ENCODE results near the gene CEBPG.
A peak's percentile ranks its signal among the peaks of the same experiment; 100 is the strongest.

The CEBPG gene

GRCh38 chr19:33393286-33394005, 19.9 kb downstream of the CEBPG start:
- no peak for DNase-seq (ENCODE audit: low read depth)
- H3K4me3 ChIP-seq (ENCODE audit: low read depth, low read length), result no peak overlapping the region
- TF ChIP-seq POLR2A (IDR thresholded peaks at IDR 0.05; ENCODE audit: extremely low read depth, insufficient read length), result no peak
- TF ChIP-seq CTCF (IDR thresholded peaks at IDR 0.05; ENCODE audit: low read depth, low read length), result no peak
- TF ChIP-seq, protein P1, sequence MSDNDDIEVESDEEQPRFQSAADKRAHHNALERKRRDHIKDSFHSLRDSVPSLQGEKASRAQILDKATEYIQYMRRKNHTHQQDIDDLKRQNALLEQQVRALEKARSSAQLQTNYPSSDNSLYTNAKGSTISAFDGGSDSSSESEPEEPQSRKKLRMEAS (IDR thresholded peaks at IDR 0.05; ENCODE audit: low read depth, low read length), result no peak
- no peak for TF ChIP-seq MYC (IDR thresholded peaks at IDR 0.05; ENCODE audit: low read depth, low read length)

- DNase-seq (ENCODE audit: low read depth), result peak; percentile 83
- no peak for TF ChIP-seq MYC (IDR thresholded peaks at IDR 0.05; ENCODE audit: low read depth, low read length)
- TF ChIP-seq, protein P1 (IDR thresholded peaks at IDR 0.05; ENCODE audit: low read depth, low read length), result peak; percentile 8; the same call in 1 of the 2 replicates
- no peak overlapping the region for H3K4me3 ChIP-seq (ENCODE audit: low read depth, low read length)
Measured at GRCh38 chr19:33394006-33394722, 20.7 kb downstream of the CEBPG start.

DNA sequence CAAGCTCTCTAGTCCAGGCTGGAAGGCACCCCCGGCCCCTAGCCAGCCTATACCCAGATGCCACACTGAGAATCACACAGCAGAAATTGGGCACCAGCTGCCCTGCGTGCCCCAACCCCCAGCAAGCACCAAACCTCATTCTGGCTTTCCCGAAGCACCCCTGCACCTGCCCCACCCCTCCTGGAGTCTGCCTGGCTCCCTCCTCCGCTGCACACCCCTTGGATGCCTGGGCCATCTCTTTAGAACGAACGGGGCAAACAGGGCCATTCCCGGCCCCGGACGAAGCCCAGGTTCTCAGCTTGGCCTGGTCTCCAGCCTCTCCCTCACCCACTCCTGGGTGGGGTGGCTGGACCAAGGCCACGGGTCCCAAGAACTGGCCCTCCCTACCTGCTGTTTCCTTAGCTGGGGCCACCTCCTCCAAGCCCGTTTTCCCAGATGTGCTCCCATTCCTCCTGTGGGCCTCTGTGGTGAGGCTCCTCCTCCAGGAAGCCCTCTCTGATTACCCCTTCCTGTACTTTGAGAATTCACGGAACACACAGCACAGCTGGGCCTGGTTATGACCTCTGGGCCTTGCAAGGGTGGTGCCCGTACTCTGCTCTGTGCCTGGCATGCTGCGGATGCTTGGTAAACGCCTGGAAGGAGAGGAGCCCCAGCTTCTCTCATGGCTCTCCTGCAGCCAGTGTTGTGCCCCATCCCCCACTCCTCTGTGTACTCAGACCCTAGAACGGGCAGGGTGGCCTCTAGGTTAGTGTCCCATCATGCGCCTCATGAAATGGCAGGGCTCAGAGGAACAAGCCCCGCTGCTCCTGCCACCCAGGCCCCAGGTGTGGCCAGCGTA, 21.4 kb downstream of the CEBPG start:
- H3K4me3 ChIP-seq (ENCODE audit: low read depth, low read length), result no peak overlapping the region
- TF ChIP-seq MYC (IDR thresholded peaks at IDR 0.05; ENCODE audit: low read depth, low read length) (no peak), CTCF (IDR thresholded peaks at IDR 0.05; ENCODE audit: low read depth, low read length) (no peak), POLR2A (IDR thresholded peaks at IDR 0.05; ENCODE audit: extremely low read depth, insufficient read length) (no peak)
- TF ChIP-seq, protein P1 (IDR thresholded peaks at IDR 0.05; ENCODE audit: low read depth, low read length), result no peak
- DNase-seq (ENCODE audit: low read depth), result no peak

DNA sequence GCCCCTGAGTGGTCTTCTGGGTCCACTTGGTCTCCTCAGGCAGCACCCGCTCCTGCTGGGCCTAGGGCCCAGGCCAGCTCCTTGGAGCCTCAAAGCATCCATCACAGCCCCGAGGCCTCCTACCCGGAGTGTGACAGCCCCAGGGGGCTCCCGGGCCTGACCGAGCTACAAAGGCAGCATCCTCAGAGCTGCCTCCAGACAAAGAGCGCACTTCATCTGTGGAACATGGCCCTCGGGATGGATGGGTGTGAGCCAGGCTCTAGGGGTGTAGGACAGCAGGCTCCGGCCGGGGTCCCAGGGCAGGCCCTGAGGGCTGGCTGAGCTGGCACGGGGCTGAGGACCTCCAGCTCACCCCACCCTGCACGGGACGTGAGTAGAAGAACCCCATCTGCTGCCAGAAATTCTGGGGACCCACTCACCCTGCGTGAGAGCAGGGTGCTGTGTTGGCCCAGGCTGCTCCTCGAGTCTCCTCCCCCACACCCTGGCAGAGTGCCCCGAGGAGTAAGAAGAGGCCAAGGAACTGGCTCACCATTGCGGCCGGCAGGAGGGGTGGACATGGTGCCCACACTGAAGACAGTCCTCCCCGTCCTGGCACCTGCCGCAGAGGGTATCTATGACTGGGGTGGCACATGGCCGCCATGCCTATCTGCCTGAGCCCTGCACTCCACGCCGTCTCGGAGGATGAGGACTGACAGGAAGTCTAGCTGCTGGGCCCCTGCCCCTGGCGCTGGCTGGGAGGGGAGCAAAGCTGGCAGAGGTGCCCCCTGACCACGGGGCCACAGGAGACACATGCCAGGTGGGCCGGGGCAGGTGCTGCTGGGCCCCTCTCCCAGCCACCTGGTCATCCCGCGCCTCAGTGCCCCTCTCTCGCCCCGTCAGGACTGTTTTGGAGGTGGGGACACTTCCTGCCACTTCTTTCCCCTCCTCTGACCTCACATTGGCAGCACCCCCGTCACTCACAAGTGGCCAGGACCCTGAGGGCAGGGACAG, 22.3 kb downstream of the CEBPG start:
- H3K4me3 ChIP-seq (ENCODE audit: low read depth, low read length), result no peak overlapping the region
- TF ChIP-seq MYC (IDR thresholded peaks at IDR 0.05; ENCODE audit: low read depth, low read length), result no peak
- TF ChIP-seq, protein P1 (IDR thresholded peaks at IDR 0.05; ENCODE audit: low read depth, low read length), result no peak
- no peak for TF ChIP-seq POLR2A (IDR thresholded peaks at IDR 0.05; ENCODE audit: extremely low read depth, insufficient read length)
- no peak for TF ChIP-seq CTCF (IDR thresholded peaks at IDR 0.05; ENCODE audit: low read depth, low read length)

GRCh38 chr19:33396701-33397535, 23.4 kb downstream of the CEBPG start:
- no peak overlapping the region for H3K4me3 ChIP-seq (ENCODE audit: low read depth, low read length)
- DNase-seq (ENCODE audit: low read depth), result no peak
- TF ChIP-seq, protein P1 (IDR thresholded peaks at IDR 0.05; ENCODE audit: low read depth, low read length), result no peak
- TF ChIP-seq MYC (IDR thresholded peaks at IDR 0.05; ENCODE audit: low read depth, low read length) (no peak), POLR2A (IDR thresholded peaks at IDR 0.05; ENCODE audit: extremely low read depth, insufficient read length) (no peak), CTCF (IDR thresholded peaks at IDR 0.05; ENCODE audit: low read depth, low read length) (no peak)

More for the DNA sequence above, 22.3 kb downstream of the CEBPG start:
- no peak for DNase-seq (ENCODE audit: low read depth)
